HUES6 (cell line): ENCODE measurements around the gene DTD1.
A peak's percentile ranks its signal among the peaks of the same experiment; 100 is the strongest.

Source experiments
- H3K27ac ChIP-seq: 2 replicates; pipeline ENCODE4 v1.7.0; 2013; ENCODE audit warnings: low read depth, mild to moderate bottlenecking, low read length, inconsistent platforms
- H3K27me3 ChIP-seq: 2 replicates; pipeline ENCODE4 v1.6.1; 2013; ENCODE audit warnings: low read length; ENCODE audit not compliant: control insufficient read depth, insufficient read depth
- H3K36me3 ChIP-seq: 2 replicates; pipeline ENCODE4 v1.6.1; 2013; ENCODE audit warnings: low read length; ENCODE audit not compliant: control insufficient read depth, insufficient read depth
- H3K4me1 ChIP-seq: 2 replicates; pipeline ENCODE4 v1.6.1; 2013; ENCODE audit warnings: low read length; ENCODE audit not compliant: control insufficient read depth, insufficient read depth
- H3K4me3 ChIP-seq: 2 replicates; pipeline ENCODE4 v1.5.1; 2013; ENCODE audit warnings: low read depth, low read length
- H3K9ac ChIP-seq: one replicate; pipeline ENCODE4 v1.6.1; 2013; ENCODE audit warnings: mild to moderate bottlenecking, low read length
- H3K9me3 ChIP-seq: 2 replicates; pipeline ENCODE4 v1.6.1; 2013; ENCODE audit warnings: low read depth, low read length; ENCODE audit not compliant: control insufficient read depth, insufficient read depth

Gene DTD1

GRCh38 chr20:18790787-18791186 is 202.9 kb downstream of the DTD1 start:
- no peak overlapping the region for H3K27ac ChIP-seq

GRCh38 chr20:18793625-18794427 is 206.0 kb downstream of the DTD1 start:
- Histone ChIP-seq H3K4me1 (no peaks in the 10 kb centered on the region), H3K4me3 (peak overlapping the region; percentile 65), H3K27ac (no peak overlapping the region), H3K36me3 (no peaks in the 10 kb centered on the region), H3K9me3 (no peaks in the 10 kb centered on the region), H3K9ac (peak overlapping the region; percentile 66), H3K27me3 (peaks cover 27% of the 10 kb centered on the region; the same call in 1 of the 2 replicates)

More at GRCh38 chr20:18790787-18791186, 202.9 kb downstream of the DTD1 start:
- Histone ChIP-seq H3K9me3 (0 out of 2 replicates have a peak, but pooled peaks cover under 1% of the 10 kb centered on the region), H3K27me3 (peaks cover 27% of the 10 kb centered on the region; the same call in 1 of the 2 replicates), H3K36me3 (no peaks in the 10 kb centered on the region), H3K9ac (no peak overlapping the region), H3K4me1 (no peaks in the 10 kb centered on the region), H3K4me3 (no peak overlapping the region)

DNA sequence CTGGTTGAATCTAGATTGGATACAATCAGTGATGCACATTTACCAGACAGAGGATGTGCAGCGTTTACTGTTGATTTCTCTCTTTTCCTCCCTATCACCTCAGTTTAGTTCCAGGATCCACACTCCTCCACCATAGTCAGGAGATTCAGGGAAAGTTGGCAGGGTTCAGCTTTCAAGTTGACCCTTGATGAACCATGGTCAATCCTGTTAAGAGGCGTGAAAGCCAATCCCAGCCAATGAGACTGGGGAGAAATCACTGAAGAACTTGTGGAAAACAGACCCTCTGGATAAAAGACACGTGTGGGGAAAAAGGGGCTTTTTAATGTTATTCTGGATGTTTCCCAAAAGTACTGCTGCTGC is 206.6 kb downstream of the DTD1 start:
- H3K9ac ChIP-seq: peak overlapping the region; percentile 66
- no peaks in the 10 kb centered on the region for H3K9me3 ChIP-seq
- no peak overlapping the region for H3K27ac ChIP-seq
- no peaks in the 10 kb centered on the region for H3K36me3 ChIP-seq
- H3K4me3 ChIP-seq: peak overlapping the region; percentile 65
- peaks cover 25% of the 10 kb centered on the region; the same call in 1 of the 2 replicates for H3K27me3 ChIP-seq
- H3K4me1 ChIP-seq: no peaks in the 10 kb centered on the region

GRCh38 chr20:18795366-18795765 is 207.5 kb downstream of the DTD1 start:
- no peaks in the 10 kb centered on the region for H3K4me1 ChIP-seq
- no peaks in the 10 kb centered on the region for H3K9me3 ChIP-seq
- peaks cover 16% of the 10 kb centered on the region; the same call in 1 of the 2 replicates for H3K27me3 ChIP-seq
- no peak overlapping the region for H3K4me3 ChIP-seq
- H3K36me3 ChIP-seq: no peaks in the 10 kb centered on the region
- H3K27ac ChIP-seq: no peak overlapping the region
- H3K9ac ChIP-seq: no peak overlapping the region

GRCh38 chr20:18796282-18796833 is 208.5 kb downstream of the DTD1 start:
- no peaks in the 10 kb centered on the region for H3K9me3 ChIP-seq
- no peak overlapping the region for H3K9ac ChIP-seq
- H3K36me3 ChIP-seq: no peaks in the 10 kb centered on the region
- no peak overlapping the region for H3K27ac ChIP-seq
- H3K4me3 ChIP-seq: no peak overlapping the region
- no peaks in the 10 kb centered on the region for H3K4me1 ChIP-seq
- peaks cover 8% of the 10 kb centered on the region; the same call in 1 of the 2 replicates for H3K27me3 ChIP-seq

DNA sequence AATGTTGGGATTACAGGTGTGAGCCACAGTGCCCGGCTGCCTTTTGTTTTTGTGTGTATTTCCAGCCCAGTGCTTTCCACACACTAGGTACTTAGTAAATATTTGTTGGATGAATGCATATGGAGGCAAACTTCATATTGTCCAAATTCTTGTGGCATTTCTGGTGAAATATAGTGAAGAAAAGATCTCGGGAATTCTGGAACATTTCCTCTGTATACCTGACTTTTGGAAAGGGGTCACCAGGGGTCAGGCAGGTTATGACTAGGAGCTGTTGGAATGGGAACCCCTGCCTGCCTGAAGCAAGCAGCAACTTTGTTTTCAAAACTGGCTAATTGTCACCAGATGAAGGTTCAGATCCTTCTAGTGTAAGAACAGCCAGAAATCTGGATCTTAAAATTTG is 213.7 kb downstream of the DTD1 start:
- Histone ChIP-seq H3K9me3 (no peaks in the 10 kb centered on the region), H3K4me3 (no peak overlapping the region), H3K36me3 (no peaks in the 10 kb centered on the region), H3K9ac (no peak overlapping the region), H3K27me3 (no peaks in the 10 kb centered on the region), H3K4me1 (no peaks in the 10 kb centered on the region), H3K27ac (no peak overlapping the region)

- Histone ChIP-seq H3K9ac (no peak overlapping the region), H3K36me3 (no peaks in the 10 kb centered on the region), H3K27ac (no peak overlapping the region), H3K4me3 (no peak overlapping the region), H3K4me1 (no peaks in the 10 kb centered on the region), H3K9me3 (no peaks in the 10 kb centered on the region), H3K27me3 (no peaks in the 10 kb centered on the region)
Measured at GRCh38 chr20:18802012-18802634, 214.3 kb downstream of the DTD1 start.

DNA sequence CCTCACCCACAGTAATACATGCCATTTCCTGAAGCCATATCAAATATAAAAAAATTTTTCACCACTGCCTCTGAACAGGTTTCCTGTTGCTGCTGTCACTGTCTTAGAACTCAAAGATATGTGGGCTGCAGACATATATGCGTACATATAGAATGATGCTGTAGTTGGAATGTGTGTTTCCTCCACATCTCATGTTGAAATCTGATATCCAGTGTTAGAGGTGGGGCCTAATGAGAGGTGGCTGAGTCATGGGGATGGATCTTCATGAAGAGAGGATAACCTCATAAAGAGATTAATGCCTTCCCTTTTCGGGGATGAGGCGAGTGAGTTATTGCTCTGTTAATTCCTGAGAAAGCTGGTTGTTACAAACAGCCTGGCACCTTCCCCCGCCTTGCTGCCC is 218.0 kb downstream of the DTD1 start:
- Histone ChIP-seq H3K27ac (no peak overlapping the region), H3K4me3 (no peak overlapping the region), H3K27me3 (no peaks in the 10 kb centered on the region; the same call in 1 of the 2 replicates), H3K9ac (no peak overlapping the region), H3K9me3 (no peaks in the 10 kb centered on the region), H3K4me1 (no peaks in the 10 kb centered on the region), H3K36me3 (no peaks in the 10 kb centered on the region)

GRCh38 chr20:18808712-18809111 is 220.9 kb downstream of the DTD1 start:
- Histone ChIP-seq H3K4me1 (no peaks in the 10 kb centered on the region), H3K36me3 (no peaks in the 10 kb centered on the region), H3K9me3 (no peaks in the 10 kb centered on the region), H3K27ac (no peak overlapping the region), H3K27me3 (no peaks in the 10 kb centered on the region; the same call in 1 of the 2 replicates), H3K4me3 (no peak overlapping the region), H3K9ac (no peak overlapping the region)

- H3K4me3 ChIP-seq: no peak overlapping the region
- no peaks in the 10 kb centered on the region; the same call in 1 of the 2 replicates for H3K27me3 ChIP-seq
- no peaks in the 10 kb centered on the region for H3K9me3 ChIP-seq
- no peaks in the 10 kb centered on the region for H3K36me3 ChIP-seq
- H3K27ac ChIP-seq: no peak overlapping the region
- H3K4me1 ChIP-seq: no peaks in the 10 kb centered on the region
- no peak overlapping the region for H3K9ac ChIP-seq
Measured at GRCh38 chr20:18811186-18811585, 223.3 kb downstream of the DTD1 start.

DNA sequence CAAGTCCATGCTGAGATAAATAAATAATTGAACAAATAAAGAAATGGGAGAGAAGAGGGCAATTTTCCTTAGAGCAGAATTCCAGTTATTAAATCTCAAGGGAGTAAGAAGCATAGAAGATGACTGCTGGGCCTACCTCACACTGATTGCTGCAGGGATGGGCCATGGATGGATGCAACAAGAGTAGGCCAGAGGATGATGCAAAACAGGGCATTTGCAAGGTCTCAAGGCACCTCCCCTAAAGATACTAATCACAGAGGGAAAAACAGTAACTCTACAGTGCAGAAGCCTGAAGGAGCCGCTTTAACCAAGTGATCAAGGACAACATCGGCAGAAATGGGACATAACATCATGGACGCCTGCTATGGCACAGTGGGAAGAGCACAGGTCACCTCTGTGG is 224.1 kb downstream of the DTD1 start:
- no peak overlapping the region for H3K9ac ChIP-seq
- no peaks in the 10 kb centered on the region for H3K36me3 ChIP-seq
- no peak overlapping the region for H3K4me3 ChIP-seq
- no peak overlapping the region for H3K27ac ChIP-seq
- H3K9me3 ChIP-seq: no peaks in the 10 kb centered on the region
- H3K27me3 ChIP-seq: no peaks in the 10 kb centered on the region; the same call in 1 of the 2 replicates
- H3K4me1 ChIP-seq: no peaks in the 10 kb centered on the region
